ENCODE measurements around the gene KCNQ1.

DNA sequence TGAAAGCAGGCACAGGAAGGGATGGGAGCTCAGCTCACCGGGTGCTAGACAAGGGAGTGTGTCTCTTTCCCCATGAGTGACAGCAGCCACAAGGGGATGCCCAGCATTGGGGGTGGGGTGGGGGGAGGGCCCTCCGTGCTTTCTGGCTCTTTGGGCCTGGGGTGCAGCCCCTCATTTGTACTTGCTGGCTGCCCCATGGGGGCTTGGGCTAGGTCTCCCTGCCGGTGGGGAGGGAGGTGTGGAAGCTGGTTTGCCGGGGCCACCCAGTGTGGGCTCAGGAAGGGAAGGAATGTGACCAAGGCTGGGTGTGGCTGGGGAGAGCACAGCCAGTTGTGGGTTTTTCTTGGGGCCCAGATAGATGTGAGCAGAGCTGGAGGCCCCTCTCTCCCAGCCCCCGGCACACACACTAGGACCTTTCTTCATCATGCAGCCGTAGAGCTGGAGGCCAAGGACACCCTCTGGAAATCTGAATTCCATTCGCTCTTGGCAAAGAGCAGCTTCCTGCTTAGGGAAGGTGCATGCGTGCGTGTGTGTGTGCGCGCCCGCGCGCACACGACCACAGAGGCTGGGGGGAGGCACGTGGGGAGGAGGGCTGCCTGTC lies 229.2 kb downstream of the KCNQ1 start:
- TF ChIP-seq, protein P1, sequence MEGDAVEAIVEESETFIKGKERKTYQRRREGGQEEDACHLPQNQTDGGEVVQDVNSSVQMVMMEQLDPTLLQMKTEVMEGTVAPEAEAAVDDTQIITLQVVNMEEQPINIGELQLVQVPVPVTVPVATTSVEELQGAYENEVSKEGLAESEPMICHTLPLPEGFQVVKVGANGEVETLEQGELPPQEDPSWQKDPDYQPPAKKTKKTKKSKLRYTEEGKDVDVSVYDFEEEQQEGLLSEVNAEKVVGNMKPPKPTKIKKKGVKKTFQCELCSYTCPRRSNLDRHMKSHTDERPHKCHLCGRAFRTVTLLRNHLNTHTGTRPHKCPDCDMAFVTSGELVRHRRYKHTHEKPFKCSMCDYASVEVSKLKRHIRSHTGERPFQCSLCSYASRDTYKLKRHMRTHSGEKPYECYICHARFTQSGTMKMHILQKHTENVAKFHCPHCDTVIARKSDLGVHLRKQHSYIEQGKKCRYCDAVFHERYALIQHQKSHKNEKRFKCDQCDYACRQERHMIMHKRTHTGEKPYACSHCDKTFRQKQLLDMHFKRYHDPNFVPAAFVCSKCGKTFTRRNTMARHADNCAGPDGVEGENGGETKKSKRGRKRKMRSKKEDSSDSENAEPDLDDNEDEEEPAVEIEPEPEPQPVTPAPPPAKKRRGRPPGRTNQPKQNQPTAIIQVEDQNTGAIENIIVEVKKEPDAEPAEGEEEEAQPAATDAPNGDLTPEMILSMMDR (IDR thresholded peaks at IDR 0.05): no peak
- TF ChIP-seq POLR2A (IDR thresholded peaks at IDR 0.05) (no peak), POLR2AphosphoS5 (IDR thresholded peaks at IDR 0.05) (no peak), EP300 (IDR thresholded peaks at IDR 0.05; ENCODE audit: low read depth) (no peak)
